DOHH2 (cell line): ENCODE measurements around the gene TCF7.

Experiments used
- EZH2phosphoT487 ChIP-seq: fragments of 200-600 bp; sonication (generic); IDR thresholded peaks from 2 replicates; pipeline ENCODE4 v1.6.1; 2017; ENCODE audit warnings: borderline replicate concordance, mild to moderate bottlenecking, antibody characterized with exemption, low read length, moderate library complexity, mixed read lengths
- TF ChIP-seq, protein P1 (sequence below): fragments of 200-600 bp; sonication (generic); IDR thresholded peaks from one replicate; pipeline ENCODE4 v1.5.1; 2014; ENCODE audit warnings: antibody characterized with exemption, mild to moderate bottlenecking, low read depth, low read length; ENCODE audit not compliant: poor library complexity, severe bottlenecking

DNA sequence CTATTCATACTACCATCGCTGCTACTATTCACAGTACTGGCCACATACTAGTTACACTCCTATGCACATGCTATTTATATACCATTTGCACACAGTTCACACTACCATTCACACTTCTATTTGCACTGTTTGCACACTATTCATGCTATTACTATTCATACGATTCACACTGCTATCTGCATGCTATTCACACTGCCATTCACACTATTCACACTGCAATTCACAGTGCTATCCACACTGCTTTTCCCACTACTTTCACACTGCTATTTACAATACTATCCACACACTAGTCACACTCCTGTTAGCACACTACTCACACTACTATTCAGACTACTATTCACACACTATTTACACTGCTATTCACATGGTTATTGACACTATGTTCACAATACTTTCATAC is 39.4 kb upstream of the TCF7 start:
- TF ChIP-seq, protein P1, sequence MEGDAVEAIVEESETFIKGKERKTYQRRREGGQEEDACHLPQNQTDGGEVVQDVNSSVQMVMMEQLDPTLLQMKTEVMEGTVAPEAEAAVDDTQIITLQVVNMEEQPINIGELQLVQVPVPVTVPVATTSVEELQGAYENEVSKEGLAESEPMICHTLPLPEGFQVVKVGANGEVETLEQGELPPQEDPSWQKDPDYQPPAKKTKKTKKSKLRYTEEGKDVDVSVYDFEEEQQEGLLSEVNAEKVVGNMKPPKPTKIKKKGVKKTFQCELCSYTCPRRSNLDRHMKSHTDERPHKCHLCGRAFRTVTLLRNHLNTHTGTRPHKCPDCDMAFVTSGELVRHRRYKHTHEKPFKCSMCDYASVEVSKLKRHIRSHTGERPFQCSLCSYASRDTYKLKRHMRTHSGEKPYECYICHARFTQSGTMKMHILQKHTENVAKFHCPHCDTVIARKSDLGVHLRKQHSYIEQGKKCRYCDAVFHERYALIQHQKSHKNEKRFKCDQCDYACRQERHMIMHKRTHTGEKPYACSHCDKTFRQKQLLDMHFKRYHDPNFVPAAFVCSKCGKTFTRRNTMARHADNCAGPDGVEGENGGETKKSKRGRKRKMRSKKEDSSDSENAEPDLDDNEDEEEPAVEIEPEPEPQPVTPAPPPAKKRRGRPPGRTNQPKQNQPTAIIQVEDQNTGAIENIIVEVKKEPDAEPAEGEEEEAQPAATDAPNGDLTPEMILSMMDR: no peak
- TF ChIP-seq EZH2phosphoT487: no peak
